SKM-1 (cell line): ENCODE data around the gene SCIMP.
A peak's percentile ranks its signal among the peaks of the same experiment; 100 is the strongest.
"Not testable (repeated sequence)": the region's sequence is repeated elsewhere in the genome, so short reads cannot be mapped to it uniquely, and the experiment has no call there.

Source experiments
- DNase-seq: peaks from one replicate; lab custom pipeline; 2025; ENCODE audit not compliant: unreplicated experiment; lab: John Stamatoyannopoulos, UW

SCIMP gene

DNA sequence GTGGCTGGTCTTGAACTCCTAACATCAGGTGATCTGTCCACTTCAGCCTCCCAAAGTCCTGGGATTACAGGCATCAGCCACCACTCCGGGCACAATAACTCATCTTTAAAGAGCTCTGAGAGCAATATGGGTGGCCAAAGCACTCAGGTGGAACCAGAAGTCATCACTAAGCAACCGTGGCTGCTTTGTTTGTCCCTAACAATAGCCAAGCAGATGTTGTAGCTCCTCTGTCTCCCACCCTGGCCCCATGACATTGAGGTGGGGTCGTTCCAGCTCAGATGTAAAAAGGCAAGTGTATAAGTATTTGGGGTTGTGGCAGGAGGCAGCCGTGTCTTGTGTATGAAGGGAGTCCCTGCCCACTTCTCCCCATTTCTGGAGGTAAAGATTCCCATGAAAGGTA is 3.7 kb upstream of the SCIMP start:
- no peak for DNase-seq

DNA sequence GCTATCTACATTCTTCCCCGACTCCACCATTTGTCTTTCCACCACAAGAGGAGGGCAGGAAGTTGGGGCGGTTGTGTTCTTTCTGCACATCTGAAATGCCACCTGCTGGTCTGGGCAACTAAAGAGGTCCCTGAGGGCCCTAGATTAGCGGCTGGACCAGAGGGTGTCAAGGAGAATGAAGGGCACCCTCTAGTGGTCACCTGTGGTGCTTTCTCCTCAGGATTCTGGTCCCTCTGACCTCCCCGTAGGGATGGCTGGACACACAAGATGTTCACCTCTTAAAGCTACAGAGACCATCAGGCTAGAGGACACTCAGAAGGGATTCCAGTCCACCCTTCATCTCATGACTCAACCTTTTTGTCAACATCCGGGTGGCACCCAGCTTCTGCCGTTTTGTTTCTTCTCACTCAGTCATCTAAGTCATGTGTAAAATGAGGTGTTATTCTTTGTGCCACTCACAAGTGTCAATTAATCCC is 2.9 kb upstream of the SCIMP start:
- peak; percentile 12 for DNase-seq

GRCh38 chr17:5236938-5237540 is 2.4 kb upstream of the SCIMP start:
- no peak for DNase-seq

DNA sequence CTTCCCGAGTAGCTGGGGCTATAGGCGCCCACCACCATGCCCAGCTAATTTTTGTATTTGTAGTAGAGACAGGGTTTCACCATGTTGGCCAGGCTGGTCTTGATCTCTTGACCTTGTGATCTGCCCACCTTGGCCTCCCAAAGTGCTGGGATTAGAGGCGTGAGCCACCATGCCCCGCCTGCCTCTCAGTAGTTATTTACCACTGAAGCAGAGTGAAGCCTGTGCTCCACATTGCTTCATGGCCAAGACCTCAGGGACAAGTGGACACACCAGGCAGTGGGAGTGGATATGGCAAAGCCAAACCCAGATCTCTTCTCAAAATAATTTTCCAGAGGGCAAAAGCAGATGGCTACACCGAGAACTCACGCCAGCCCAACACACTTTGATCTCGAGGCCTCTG is 1.2 kb downstream of the SCIMP start:
- not testable (repeated sequence) for DNase-seq

- DNase-seq: no peak
Measured at GRCh38 chr17:5226940-5227878, 7.5 kb downstream of the SCIMP start.

- DNase-seq: no peak
Measured at GRCh38 chr17:5225668-5226457, 8.8 kb downstream of the SCIMP start.

DNA sequence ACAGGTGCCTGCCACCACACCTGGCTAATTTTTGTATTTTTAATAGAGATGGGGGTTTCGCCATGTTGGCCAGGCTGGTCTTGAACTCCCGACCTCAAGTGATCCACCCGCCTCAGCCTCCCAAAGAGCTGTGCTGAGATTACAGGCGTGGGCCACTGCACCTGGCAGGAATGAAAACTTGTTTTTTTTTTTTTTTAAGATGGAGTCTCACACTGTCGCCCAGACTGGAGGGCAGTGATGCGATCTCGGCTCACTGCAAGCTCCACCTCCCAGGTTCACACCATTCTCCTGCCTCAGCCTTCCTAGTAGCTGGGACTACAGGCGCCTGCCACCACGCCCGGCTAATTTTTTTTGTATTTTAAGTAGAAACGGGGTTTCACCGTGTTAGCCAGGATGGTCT is 12.7 kb downstream of the SCIMP start:
- not testable (repeated sequence) for DNase-seq

DNA sequence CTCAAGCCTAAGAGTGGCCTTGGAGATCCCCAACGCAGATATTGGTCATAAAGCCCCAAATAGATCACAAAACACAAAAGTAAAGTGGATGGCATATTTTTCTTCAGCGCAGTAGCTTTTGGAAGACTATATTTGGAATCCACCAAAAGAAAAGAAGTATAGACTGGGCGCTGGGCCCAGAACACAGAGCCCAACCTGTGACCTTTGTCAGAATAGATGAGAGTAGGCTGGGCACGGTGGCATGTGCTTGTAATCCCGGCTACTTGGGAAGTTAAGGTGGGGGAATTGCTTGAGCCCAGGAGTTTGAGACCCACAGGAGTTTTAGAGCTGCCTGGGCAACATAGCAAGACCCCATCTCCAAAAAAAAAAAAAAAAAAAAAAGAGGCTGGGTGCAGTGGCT is 14.6 kb downstream of the SCIMP start:
- DNase-seq: no peak

DNA sequence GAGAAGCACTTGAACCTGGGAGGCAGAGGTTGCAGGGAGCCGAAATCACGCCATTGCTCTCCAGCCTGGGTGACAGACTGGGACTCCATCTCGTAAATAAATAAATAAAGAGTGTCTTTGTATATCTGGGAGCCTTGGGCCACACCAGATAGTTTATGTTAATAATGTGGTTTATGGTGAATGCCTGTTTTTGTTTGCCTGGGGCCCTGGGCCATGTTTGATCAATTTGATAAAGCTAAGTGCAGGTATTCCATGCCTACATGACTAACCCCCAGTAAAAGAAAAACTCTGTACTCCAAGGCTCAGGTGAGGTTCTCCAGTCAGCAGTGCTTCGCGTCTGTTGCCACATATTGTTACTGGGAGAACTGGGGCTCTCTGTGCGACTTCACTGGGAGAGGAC is 15.1 kb downstream of the SCIMP start:
- no peak for DNase-seq

DNA sequence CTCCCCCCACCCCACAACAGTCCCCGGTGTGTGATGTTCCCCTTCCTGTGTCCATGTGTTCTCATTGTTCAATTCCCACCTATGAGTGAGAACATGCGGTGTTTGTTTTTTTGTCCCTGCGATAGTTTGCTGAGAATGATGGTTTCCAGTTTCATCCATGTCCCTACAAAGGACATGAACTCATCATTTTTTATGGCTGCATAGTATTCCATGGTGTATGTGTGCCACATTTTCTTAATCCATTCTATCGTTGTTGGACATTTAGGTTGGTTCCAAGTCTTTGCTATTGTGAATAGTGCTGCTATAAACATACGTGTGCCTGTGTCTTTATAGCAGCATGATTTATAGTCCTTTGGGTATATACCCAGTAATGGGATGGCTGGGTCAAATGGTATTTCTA is 17.1 kb downstream of the SCIMP start:
- DNase-seq: not testable (repeated sequence)

DNA sequence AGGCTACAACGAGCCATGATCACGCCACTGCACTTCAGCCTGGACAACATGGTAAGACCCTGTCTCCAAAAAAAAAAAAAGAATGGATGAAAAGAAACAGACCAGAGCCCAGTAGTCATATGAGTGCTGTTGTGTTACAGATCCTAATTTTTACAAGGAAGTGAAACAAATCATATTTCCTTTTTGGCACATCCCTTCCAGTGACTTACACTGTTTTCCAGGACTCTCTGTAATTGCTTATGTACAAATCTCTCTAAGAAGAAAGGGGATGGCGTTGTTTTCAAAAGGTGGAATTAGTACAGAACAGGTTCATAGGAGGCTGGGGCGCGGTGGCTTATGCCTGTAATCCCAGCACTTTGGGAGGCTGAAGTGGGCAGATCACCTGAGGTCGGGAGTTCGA is 23.2 kb downstream of the SCIMP start:
- no peak for DNase-seq

DNA sequence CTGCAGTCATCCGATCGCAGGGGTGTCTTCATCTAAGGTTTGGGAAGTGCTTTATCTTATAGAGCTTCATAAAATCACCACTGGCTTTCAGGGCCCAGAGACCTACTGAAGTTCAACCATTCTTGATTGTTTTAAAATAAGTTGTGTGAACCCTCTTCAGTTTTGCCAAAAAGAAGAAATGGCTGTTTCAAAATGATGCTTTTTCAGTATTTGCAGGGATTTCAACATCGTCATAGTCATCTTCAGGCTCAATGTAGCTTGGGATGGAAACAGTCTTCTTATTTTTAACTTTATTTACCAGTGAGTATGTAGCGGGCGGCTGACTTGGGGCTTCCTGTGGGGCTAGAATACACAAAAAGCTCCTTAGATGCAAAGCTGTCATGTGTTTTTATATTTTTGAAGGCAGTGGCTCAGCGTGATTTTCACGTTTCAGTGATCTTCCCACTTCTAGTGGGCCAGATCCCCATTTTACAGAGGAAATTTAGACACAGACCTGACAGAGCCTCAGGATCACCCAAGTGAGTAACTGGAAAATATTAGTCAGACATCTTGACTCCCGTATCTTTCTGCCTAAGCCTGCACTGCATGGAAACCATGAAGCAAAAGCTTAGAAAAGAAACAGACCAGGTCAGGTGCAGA is 23.9 kb downstream of the SCIMP start:
- DNase-seq: no peak

DNA sequence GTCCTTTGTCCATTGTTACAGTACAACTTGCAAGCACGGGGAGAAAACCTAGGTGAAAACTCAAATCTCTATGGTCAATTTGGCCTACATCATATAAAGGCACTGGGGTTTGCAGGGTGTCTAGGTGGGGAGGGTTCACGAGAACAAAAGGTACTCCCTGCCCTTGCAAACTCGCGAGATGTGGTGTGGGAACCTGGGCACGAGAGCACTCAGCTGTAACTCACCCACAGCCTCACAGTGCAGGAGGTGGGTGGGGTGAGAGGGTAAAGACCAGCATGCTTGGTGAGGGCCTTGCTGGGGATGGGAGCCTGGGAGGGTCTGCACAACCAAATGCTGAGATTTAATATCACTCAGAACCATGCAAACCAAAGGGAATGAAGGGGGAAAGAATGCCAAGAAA is 24.6 kb downstream of the SCIMP start:
- DNase-seq: no peak

DNA sequence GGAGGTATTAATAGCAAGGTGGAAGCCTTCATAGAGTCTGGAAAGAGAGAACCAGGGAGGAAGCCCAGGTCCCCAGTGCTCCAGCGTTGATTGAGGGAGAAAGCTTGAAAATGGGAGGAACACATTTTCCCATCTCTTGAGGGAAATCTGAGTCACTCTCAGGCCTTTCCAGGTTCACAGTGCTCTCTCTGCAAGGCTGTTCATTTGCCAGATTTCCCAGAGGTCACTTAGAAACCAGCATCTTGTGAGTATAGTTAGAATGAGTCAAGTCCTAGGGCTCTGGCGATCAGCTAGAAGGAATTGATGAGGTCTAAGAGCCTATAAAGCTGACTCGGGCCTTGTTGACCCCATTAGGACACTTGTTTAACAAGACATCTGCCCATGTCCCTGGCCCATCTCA is 25.3 kb downstream of the SCIMP start:
- DNase-seq: no peak

DNA sequence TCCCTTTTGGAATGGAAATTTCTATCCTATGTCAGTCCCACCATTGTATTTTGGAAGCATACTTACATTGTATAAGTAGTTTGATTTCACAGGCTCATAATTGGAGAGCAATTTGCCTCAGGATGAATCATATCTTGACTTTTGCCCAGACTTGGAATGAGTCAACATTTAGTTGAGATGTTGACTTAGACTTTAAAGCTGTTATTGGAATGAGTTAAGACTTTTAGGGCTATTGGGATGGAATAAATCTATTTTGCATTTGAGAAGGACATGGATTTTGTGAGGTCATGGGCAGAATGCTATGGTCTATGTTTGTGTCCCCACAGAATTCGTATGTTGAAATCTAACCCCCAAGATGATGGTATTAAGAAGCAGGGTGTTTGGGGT is 30.8 kb downstream of the SCIMP start:
- DNase-seq: no peak

DNA sequence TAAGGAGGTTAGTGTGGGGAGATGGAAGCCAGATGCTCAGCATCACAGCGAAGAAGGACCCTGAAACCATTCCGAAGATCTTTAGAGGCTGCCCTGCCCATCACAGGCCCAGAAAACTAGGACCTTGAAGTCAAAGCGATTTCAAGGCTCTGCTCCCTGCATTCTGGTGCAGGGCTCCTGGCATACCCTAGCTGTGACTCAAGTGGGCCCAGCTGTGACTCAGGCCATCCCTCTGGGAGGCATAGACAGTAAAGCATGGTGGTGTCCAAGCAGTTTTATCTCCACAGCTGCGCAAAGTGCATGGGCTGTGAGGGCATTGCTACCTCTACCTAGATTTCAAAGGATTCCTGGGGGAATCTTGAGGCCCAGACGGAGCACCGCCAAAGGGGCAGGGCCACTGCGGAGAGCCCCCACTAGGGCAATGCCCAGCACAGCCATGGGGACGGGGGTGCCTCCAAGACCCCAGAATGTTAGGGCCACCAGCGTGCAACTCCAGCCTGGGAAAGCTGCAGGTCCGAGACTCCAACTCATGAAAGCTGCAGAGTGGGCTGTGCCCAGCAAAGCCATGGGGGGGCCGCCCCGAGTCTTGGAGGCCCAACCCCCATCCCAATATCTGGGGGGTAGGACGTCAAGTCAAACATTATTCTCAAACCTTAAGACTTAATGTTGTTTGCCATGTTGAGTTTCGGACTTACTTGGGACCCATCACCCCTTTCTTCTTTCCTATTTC is 31.3 kb downstream of the SCIMP start:
- DNase-seq: no peak

DNA sequence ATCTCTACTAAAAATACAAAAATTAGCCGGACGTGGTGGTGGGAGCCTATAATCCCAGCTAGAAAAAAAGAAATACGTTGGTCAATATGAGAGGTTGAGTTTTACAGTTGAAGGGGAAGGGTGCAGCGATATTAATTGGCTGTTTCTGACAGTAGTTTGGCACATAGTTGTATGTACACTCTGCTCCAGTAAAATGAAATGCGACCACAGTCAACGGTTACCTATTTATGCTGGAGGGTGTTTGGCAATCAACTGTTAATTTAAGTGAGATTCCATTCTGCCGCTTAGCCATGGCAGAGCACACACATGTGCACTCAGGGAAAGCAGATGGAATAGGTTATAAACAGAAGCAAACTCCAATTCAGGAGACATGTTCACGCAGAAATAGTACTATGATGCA is 33.6 kb downstream of the SCIMP start:
- no peak for DNase-seq

DNA sequence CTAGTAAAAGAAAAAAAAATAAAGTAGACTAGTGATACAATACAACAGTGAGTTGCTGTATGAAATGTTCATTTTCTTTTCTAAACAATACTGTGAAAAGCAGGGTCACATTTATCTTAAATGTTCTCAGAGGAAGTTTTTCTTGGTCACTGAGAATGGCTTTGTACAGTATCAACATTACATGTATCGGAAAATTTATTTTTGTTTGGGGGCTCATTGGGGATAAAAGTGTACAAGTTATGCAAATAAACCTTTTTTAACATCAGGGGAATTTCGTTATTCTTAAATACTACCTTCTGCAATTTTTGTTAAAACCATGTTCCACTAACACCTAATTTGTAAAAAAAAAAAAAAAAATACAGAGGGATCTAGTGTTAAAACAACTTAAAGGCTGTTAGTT is 34.3 kb downstream of the SCIMP start:
- no peak for DNase-seq

DNA sequence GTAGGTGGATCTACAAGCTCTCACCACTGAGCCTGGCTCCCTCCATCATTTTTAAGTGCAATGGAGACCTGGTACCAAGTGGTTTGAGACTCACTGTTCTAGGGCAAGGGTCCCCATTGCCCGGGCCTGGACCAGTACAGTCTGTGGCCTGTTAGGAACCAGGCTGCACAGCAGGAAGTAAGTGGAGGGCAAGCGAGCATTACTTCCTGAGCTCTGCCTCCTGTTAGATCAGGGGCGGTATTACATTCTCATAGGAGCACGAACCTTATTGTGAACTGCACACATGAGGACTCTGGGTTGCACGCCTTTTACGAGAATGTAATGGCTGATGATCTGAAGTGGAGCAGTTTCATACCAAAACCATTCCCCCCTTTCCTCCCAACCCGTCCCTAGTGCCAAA is 36.2 kb downstream of the SCIMP start:
- no peak for DNase-seq

DNA sequence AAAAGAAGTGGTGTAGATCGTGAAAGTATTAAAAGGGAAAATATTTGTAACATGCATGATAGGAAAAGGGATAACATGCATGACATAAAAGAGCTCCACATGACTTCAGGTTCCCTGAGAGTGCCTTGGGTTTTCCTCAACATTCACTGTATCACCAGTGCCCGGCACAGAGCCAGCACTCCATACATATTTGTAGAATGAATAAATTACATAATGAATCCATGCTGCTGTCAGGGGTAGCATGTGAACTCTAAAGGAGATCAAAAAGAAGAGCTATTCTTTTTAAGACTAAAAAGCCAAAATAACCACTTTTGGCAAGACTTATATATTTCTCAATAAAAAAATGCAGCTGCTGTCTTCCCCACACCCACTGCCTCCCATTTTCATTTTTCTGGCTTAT is 40.3 kb downstream of the SCIMP start:
- DNase-seq: no peak
